Mammary epithelial cell (primary cell): ENCODE results near the gene LOXL3.

Source experiments
- CTCF ChIP-seq, 2 donors: IDR thresholded peaks in 1 of 2; conservative IDR thresholded peaks in 1 of 2; 2 replicates each; pipeline ENCODE4 v1.5.1; 2011 to 2012; ENCODE audit warnings: inconsistent platforms in 2 of 2, low read length in 2 of 2, mild to moderate bottlenecking in 2 of 2, control low read depth in 1 of 2, low read depth in 1 of 2; ENCODE audit not compliant: insufficient read depth in 1 of 2; ENCODE audit errors: extremely low read depth in 1 of 2
- EZH2 ChIP-seq: IDR thresholded peaks from 2 replicates; pipeline ENCODE4 v1.6.1; 2012; ENCODE audit warnings: low read length, inconsistent platforms, borderline replicate concordance

- TF ChIP-seq CTCF (conservative IDR thresholded peaks at IDR 0.05 in 1 of 2, IDR thresholded peaks at IDR 0.05 in 1 of 2; ENCODE audit: extremely low read depth in 1 of 2, insufficient read depth in 1 of 2, low read depth in 1 of 2, low read length in 2 of 2) (no peak), EZH2 (no peak)
These were observed 54.3 kb downstream of the LOXL3 start, which contains the start of gene LBX2 for GRCh38 chr2:74499267-74499939.
